ENCODE measurements around the gene BRD7.

BRD7 gene

GRCh38 chr16:50318796-50319578 lies 49.8 kb downstream of the BRD7 start:
- DNase-seq (ENCODE audit: low read depth), result no peak

DNA sequence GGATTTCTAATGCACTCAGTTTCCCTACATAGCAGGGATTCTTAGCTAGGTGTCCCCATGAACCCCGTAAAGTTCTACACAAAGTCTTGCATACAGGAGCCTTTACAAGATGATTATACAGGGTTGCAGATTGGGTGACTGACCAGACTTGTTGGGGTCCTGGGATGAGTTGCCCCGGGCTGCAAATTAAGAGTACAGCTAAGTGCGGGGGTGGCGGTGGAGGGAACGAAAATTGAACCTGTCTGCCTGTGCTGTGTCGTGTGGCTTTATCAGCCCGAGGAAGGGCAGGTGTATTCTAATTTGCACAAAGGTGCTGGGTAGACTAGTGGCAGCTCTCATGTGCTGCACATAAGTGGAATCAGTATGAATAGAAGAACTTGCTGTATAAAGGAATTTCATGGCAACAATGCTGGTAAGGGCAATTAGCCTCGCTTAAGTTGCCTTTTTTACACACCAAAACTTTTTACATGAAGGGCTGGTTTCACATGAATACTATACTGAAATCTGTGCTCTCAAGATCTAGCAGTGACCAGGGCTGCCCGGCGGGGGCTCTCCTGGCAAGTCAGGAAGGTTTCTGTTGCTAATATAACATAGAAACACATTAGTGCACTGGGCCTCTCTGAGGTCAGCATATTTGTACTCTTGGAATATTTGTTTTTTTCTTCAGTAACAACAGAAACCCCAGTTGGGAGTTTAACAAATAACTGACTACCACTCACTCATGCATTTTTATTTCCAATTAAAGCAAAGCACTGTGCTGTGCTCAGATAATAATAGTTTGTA lies 51.7 kb downstream of the BRD7 start:
- no peak for DNase-seq (ENCODE audit: low read depth)

GRCh38 chr16:50316102-50316847 lies 52.5 kb downstream of the BRD7 start:
- DNase-seq (ENCODE audit: low read depth), result no peak

- DNase-seq (ENCODE audit: low read depth), result no peak
Observed at GRCh38 chr16:50315346-50315997, 53.3 kb downstream of the BRD7 start.

- DNase-seq (ENCODE audit: low read depth), result no peak
Observed at GRCh38 chr16:50314665-50315064, 54.1 kb downstream of the BRD7 start.

DNA sequence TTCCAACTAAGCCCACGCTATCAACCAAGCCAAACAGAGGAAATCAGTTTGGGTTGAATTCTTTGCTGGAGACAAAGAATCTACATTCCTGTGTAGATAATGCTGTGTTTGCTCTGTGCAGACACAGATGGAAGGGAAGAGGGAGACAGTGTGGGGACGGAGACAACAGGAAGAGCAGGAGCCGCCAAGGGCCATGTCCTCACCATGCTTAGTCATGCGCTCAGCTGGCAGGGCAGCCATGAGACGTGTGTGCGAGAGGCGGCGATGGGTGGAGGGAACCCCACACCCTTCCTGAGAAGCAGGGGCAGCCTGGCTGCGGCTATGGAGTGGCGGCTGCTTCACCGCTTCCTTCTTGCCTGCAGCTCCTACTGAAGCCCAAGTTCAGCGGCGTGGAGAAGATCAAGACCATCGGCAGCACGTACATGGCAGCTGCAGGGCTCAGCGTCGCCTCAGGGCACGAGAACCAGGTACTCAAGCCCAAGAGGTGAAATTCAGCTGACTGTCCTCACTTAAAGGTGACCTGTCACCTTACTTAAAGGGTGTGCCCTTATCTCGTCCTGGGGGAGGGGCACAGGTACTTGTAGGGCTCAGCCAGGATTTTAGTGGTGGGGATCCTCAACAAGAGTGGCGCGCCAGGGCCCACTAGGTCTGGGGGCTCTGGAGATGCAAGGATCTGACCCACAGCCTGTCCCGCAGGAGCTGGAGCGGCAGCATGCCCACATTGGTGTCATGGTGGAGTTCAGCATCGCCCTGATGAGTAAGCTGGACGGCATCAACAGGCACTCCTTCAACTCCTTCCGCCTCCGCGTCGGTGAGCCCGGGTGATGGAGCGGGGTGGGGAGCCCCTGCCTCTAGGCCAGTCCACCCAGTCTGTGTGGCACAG lies 55.0 kb downstream of the BRD7 start:
- DNase-seq (ENCODE audit: low read depth), result no peak

DNA sequence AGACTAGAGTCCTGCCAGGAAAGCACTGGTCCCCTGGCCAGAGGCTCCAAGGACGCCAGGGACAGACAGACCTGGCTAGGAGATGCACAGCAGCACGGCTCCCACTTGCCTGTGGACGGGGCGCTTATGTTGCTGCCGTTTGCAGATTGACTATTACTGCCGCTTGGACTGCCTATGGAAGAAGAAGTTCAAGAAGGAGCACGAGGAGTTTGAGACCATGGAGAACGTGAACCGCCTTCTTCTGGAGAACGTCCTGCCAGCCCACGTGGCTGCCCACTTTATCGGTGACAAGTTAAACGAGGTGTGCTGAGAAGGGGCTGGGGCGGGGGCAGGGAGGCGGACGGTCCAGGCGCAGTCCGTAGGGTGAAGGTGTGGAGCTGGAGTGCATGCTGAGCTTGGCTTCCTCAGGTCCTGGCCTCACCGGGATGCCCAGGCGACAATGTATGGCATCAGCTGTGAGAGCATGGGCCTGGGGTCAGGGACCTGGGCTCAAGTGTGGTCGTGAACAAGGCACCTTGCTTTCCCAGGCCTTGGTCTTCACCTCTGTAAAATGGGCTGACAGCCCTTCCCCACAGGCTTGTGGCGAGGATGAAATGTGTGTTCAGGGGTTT lies 56.8 kb downstream of the BRD7 start:
- no peak for DNase-seq (ENCODE audit: low read depth)

DNA sequence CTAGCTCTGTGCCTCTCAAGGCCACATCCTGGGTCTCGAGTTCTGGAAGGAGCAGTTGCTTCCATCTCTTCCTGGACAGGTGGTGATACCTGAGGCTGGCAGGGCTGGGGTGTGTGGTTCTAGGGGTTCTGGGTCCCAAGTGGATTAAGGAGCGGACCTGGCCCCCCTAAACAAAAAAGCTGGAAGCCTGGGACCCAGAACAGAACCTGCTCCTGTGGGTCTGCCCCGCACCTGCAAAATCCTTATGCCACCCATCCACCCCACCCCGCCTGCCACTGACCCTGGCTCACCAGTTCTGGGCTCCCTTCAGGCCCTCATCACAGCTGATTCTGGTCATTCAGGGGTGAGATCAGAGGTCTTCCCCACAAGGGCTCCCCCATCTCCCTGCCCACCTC lies 57.7 kb downstream of the BRD7 start:
- DNase-seq (ENCODE audit: low read depth), result no peak

DNA sequence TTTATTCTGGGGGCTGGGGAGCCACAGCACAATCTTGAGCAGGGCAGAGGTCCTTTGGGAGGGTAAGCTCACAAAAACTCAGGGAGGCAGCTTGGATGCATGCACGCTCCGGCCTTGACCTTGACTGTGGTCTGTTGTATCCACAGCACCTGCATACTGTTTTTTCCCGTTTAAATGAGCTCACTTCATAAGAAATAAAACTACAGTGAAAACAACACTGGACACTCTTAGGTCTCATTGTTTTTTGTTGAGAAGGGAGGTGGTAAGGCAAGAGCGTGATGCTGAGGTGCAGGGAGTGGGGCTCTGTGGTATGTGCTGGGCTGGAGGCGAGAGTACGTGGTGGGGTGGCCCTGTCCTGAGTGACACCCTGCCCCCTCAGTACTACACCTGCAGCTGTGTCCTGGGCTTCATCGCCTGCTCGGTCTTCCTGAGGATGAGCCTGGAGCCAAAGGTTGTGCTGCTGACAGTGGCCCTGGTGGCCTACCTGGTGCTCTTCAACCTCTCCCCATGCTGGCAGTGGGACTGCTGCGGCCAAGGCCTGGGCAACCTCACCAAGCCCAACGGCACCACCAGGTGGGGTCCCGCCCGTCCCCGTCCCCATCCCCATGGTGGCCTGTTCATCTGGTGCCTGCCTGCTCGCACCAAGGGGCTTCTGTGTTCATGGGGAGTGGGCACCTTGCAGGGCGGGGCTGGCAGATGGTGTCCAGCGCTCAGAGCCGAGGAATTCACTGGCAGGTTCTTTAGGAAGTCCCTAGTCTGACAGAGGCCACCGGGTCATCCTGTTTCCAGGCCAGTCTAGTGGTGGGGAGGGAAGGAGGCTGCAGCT lies 58.3 kb downstream of the BRD7 start:
- no peak for DNase-seq (ENCODE audit: low read depth)

GRCh38 chr16:50309527-50310307 lies 59.1 kb downstream of the BRD7 start:
- no peak for DNase-seq (ENCODE audit: low read depth)

DNA sequence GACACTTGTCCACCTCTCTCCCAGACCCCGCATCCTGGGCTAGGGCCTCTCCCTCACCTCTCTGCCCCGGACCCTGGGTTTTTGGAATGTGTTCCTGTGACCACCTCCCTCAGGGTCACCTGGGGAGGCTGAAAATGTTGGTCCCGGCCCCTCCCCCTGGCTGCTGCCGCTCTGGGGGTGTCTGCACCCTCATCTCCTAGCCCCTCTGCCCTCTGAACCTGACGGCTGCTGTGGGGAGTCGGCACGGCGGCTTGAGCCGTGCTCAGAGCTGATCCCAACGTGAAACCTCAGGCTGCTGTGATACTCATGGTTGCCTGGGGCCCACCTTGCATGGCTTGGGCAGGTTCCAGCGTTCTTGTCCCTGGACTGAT lies 59.6 kb downstream of the BRD7 start:
- no peak for DNase-seq (ENCODE audit: low read depth)

DNA sequence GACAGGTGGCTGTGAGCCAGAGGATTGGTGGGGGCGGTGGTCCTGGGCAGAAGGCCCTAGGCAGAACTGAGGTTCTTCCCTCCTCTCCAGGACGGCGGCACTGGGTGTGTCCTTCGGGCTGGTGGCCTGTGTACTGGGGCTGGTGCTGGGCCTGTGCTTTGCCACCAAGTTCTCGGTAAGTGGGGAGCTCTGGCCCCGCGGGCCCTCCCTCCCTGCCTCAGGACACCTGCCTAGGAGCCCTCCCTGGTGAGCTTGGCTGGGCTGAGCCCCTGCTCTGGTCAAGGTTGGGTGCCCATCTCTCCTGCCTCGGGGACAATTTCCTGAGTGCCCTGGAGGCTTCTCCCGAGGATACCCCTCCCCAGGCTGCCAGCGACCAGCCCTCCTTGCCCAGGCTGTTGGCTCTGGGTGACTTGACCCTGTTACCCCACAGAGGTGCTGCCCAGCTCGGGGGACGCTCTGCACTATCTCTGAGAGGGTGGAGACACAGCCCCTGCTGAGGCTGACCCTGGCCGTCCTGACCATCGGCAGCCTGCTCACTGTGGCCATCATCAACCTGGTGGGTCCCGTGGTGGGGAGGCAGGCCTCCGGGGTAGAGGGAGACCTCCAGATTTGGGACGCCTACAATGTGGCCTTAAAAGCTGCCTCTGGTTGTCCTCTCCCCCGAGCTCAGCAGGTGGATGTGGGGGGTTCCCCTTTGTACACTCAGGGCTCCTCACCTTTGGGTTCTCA lies 60.4 kb downstream of the BRD7 start:
- DNase-seq (ENCODE audit: low read depth), result no peak

DNA sequence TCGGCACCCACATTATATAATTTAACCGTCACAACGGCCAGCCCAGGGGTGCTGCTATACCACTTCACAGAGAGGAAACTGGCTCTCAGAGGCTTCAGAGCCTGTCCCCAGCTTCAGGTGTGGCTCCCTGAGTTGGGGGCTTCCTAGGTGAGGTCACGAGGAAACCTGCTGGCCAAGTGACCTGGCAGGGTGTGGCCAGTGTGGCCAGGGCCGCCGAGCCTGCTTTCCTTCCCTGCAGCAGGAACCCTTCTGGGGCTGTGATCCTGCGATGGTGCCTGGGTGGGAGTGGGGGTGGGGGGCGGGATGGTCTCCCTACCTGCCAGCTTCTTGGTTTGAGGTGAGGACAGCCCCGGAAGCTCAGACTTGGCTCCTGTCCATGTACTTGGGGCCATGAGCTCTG lies 62.5 kb downstream of the BRD7 start:
- no peak for DNase-seq (ENCODE audit: low read depth)

DNA sequence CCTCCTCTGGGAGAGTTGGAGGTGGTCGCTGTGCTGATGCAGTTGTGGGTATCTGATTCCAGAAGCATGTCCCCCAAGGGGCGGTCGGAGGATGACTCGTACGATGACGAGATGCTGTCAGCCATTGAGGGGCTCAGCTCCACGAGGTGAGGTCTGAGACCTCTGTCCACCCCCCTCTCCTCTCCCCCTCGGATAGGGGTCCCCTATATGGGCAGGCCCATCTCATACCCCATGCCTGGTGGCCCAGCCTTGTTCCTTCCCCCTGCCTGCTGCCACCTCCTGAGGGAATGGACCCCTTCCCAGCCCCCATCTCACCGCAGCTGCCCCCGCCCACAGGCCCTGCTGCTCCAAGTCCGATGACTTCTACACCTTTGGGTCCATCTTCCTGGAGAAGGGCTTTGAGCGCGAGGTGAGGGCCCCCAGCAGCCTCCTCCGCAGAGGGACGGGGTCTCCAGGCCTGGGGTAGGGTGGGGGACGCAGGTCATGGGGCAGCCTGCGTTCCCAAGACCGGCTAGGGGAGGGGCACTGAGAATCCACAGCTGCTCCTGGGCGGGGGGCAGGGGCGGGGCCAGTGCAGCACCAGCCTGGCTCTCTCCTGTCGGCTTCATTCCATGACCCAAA lies 63.2 kb downstream of the BRD7 start:
- DNase-seq (ENCODE audit: low read depth), result no peak

- no peak for DNase-seq (ENCODE audit: low read depth)
Observed at GRCh38 chr16:50304467-50305440, 64.0 kb downstream of the BRD7 start.

DNA sequence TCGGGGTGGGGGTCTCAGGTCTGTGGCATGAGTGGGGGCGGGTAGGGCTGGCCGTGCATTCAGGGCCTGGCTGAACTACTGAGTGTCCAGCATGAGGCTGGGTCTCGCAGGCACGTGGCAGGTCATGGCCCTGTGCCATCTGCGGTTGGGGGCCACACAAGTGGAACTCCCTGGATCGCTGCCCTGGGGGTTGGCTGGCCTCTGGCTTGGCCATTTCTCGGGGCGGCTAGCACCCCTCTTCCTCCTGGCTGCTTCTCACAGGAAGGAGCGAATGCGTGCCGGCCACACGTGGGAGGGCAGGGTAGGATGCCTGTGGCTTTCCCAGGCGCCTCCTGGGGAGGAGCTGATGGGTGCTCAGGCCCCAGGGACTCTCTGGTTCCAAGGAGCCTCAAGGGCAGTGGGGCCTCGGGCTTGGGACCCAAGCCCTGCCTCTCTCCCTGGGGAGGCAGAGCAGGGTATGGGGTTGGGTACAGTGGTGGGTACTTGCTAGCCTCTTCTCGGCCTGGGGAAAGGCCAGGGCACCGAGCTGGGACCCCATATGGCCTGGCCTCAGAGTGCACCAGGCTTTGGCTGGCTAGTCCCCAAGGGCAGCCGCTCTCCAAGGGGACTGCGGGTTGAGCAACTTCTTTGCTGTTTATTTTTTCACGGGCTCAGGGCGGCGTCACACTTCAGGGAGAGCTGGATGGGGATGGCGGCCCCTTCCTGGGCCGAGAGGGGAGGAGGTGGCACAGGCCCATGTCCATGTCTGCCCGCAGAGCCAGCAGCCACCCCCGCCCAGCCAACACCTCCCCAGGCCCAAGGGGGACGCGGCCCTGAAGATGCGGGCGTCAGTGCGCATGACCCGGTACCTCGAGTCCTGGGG lies 65.0 kb downstream of the BRD7 start:
- DNase-seq (ENCODE audit: low read depth), result no peak
